Thymus (tissue), 11 donors: ENCODE results near the gene RASAL2. TPM values are rescaled to one million over a fixed set of nuclear protein-coding genes. Genes with fewer than 3 reads are reported as not detected.

Experiments
- DNase-seq, 9 donors: peaks; one replicate each; pipeline ENCODE4 v3.0.0-alpha.2; 2013; ENCODE audit warnings: low spot score in 9 of 9, low read depth in 6 of 9, missing footprints in 1 of 9
- H3K27ac ChIP-seq, 2 donors: one replicate each; pipeline ENCODE4 v1.5.1; 2013; ENCODE audit warnings: control low read depth in 1 of 2, low read depth in 1 of 2, low read length in 1 of 2, mild to moderate bottlenecking in 1 of 2, moderate library complexity in 1 of 2
- H3K27me3 ChIP-seq, 2 donors: one replicate each; pipeline ENCODE4 v1.5.1; 2013; ENCODE audit warnings: low read length in 1 of 2; ENCODE audit not compliant: control insufficient read depth in 2 of 2, insufficient read depth in 1 of 2
- H3K36me3 ChIP-seq, 2 donors: one replicate each; pipeline ENCODE4 v1.5.1; 2013; ENCODE audit warnings: low read length in 1 of 2, mild to moderate bottlenecking in 1 of 2, moderate library complexity in 1 of 2; ENCODE audit not compliant: control insufficient read depth in 2 of 2, insufficient read depth in 2 of 2
- H3K4me1 ChIP-seq, 2 donors: one replicate each; pipeline ENCODE4 v1.5.1; 2013; ENCODE audit warnings: low read length in 2 of 2; ENCODE audit not compliant: control insufficient read depth in 2 of 2, insufficient read depth in 2 of 2
- H3K4me3 ChIP-seq, 2 donors: one replicate each; pipeline ENCODE4 v1.5.1; 2013; ENCODE audit warnings: low read length in 2 of 2, control low read depth in 1 of 2, mild to moderate bottlenecking in 1 of 2
- H3K9me3 ChIP-seq, 2 donors: one replicate each; pipeline ENCODE4 v1.5.1; 2013; ENCODE audit warnings: low read length in 1 of 2, mild to moderate bottlenecking in 1 of 2; ENCODE audit not compliant: control insufficient read depth in 2 of 2, insufficient read depth in 1 of 2
- WGBS: extraction: QIAGEN DNeasy Blood & Tissue Kit; methylation state at CpG from one replicate; pipeline ENCODE4 v1.1.7; 2013; 5-methylcytosine and 5-hydroxymethylcytosine counted together
- polyA plus RNA-seq: library from polyadenylated mRNA; stranded (reverse); fragments of 200-250 nt; gene quantifications from one replicate; pipeline ENCODE4 v1.2.3, GENCODE V29; 2013
- total RNA-seq: library from RNA; stranded (reverse); fragments of 120-200 nt; gene quantifications from one replicate; pipeline ENCODE4 v1.2.4, GENCODE V29; 2013
- donor health status: healthy.

The RASAL2 gene
- total and polyA plus RNA-seq, 2 donors: 1.9 to 2.6 TPM

GRCh38 chr1:178101266-178101630 lies 7.3 kb downstream of the RASAL2 start:
- no peaks in the 10 kb centered on the region for H3K4me1 ChIP-seq
- no peak for DNase-seq
- H3K4me3 ChIP-seq: no peak overlapping the region
- WGBS: 84% methylated on average over 2 of the region's 2 CpGs
- peaks cover 0 to 4% of the 10 kb centered on the region in 2 donors for H3K27me3 ChIP-seq
- H3K36me3 ChIP-seq: no peaks in the 10 kb centered on the region
- no peaks in the 10 kb centered on the region for H3K9me3 ChIP-seq
- H3K27ac ChIP-seq: no peak overlapping the region

- no peaks in the 10 kb centered on the region for H3K9me3 ChIP-seq
- DNase-seq: no peak
- peaks cover 0 to 4% of the 10 kb centered on the region in 2 donors for H3K27me3 ChIP-seq
- no peak overlapping the region for H3K4me3 ChIP-seq
- no peaks in the 10 kb centered on the region for H3K4me1 ChIP-seq
- H3K27ac ChIP-seq: no peak overlapping the region
- 94% methylated on average over 1 of the region's 1 CpG for WGBS
- H3K36me3 ChIP-seq: no peaks in the 10 kb centered on the region
These were observed 7.8 kb downstream of the RASAL2 start for GRCh38 chr1:178101654-178102053.

- Histone ChIP-seq H3K27ac (no peak overlapping the region), H3K27me3 (peaks cover 0 to under 1% of the 10 kb centered on the region in 2 donors), H3K4me3 (no peak overlapping the region), H3K4me1 (no peaks in the 10 kb centered on the region), H3K36me3 (no peaks in the 10 kb centered on the region), H3K9me3 (no peaks in the 10 kb centered on the region)
- WGBS: 95% methylated on average over 4 of the region's 4 CpGs
- no peak for DNase-seq
These were observed 8.3 kb downstream of the RASAL2 start for GRCh38 chr1:178102218-178102617.

- no peak for DNase-seq
- no peaks in the 10 kb centered on the region for H3K36me3 ChIP-seq
- no peak overlapping the region for H3K27ac ChIP-seq
- H3K4me3 ChIP-seq: no peak overlapping the region
- H3K9me3 ChIP-seq: no peaks in the 10 kb centered on the region
- H3K27me3 ChIP-seq: no peaks in the 10 kb centered on the region
- H3K4me1 ChIP-seq: no peaks in the 10 kb centered on the region
- WGBS: 82% methylated on average over 1 of the region's 1 CpG
These were observed 13.9 kb downstream of the RASAL2 start for GRCh38 chr1:178107823-178108222.

- 94% methylated on average over 5 of the region's 5 CpGs for WGBS
- Histone ChIP-seq H3K4me3 (no peak overlapping the region), H3K27ac (no peak overlapping the region), H3K9me3 (no peaks in the 10 kb centered on the region), H3K4me1 (no peaks in the 10 kb centered on the region), H3K27me3 (no peaks in the 10 kb centered on the region), H3K36me3 (no peaks in the 10 kb centered on the region)
- no peak for DNase-seq
These were observed 15.6 kb downstream of the RASAL2 start for GRCh38 chr1:178109348-178110143.

GRCh38 chr1:178115260-178115659 lies 21.4 kb downstream of the RASAL2 start:
- H3K9me3 ChIP-seq: no peaks in the 10 kb centered on the region
- DNase-seq: no peak
- H3K27me3 ChIP-seq: no peaks in the 10 kb centered on the region
- no peak overlapping the region for H3K4me3 ChIP-seq
- H3K36me3 ChIP-seq: no peaks in the 10 kb centered on the region
- H3K4me1 ChIP-seq: no peaks in the 10 kb centered on the region
- no peak overlapping the region for H3K27ac ChIP-seq

- Histone ChIP-seq H3K4me3 (no peak overlapping the region), H3K27ac (no peak overlapping the region), H3K27me3 (no peaks in the 10 kb centered on the region), H3K36me3 (no peaks in the 10 kb centered on the region), H3K4me1 (no peaks in the 10 kb centered on the region), H3K9me3 (no peaks in the 10 kb centered on the region)
- 97% methylated on average over 4 of the region's 4 CpGs for WGBS
- no peak for DNase-seq
These were observed 24.6 kb downstream of the RASAL2 start for GRCh38 chr1:178118524-178118923.

GRCh38 chr1:178119628-178120027 lies 25.7 kb downstream of the RASAL2 start:
- H3K27me3 ChIP-seq: no peaks in the 10 kb centered on the region
- no peak overlapping the region for H3K27ac ChIP-seq
- WGBS: 67% methylated on average over 5 of the region's 5 CpGs
- no peaks in the 10 kb centered on the region for H3K9me3 ChIP-seq
- no peaks in the 10 kb centered on the region for H3K36me3 ChIP-seq
- DNase-seq: no peak
- no peaks in the 10 kb centered on the region for H3K4me1 ChIP-seq
- no peak overlapping the region for H3K4me3 ChIP-seq

GRCh38 chr1:178120088-178120487 lies 26.2 kb downstream of the RASAL2 start:
- Histone ChIP-seq H3K36me3 (no peaks in the 10 kb centered on the region), H3K4me3 (no peak overlapping the region), H3K27ac (no peak overlapping the region), H3K4me1 (no peaks in the 10 kb centered on the region), H3K9me3 (no peaks in the 10 kb centered on the region), H3K27me3 (no peaks in the 10 kb centered on the region)
- DNase-seq: no peak
- WGBS: 97% methylated on average over 4 of the region's 4 CpGs
